GM18498 (cell line): ENCODE data around the gene OR1F1.
"Not testable (repeated sequence)": the region's sequence is repeated elsewhere in the genome, so short reads cannot be mapped to it uniquely, and the experiment has no call there.

ENCODE experiments used
- ATAC-seq: cut with Tn5 transposase; IDR thresholded peaks from one replicate; pipeline ENCODE4 v1.9.1; 2021; ENCODE audit warnings: mild to moderate bottlenecking, moderate library complexity; ENCODE audit not compliant: unreplicated experiment

OR1F1 gene

DNA sequence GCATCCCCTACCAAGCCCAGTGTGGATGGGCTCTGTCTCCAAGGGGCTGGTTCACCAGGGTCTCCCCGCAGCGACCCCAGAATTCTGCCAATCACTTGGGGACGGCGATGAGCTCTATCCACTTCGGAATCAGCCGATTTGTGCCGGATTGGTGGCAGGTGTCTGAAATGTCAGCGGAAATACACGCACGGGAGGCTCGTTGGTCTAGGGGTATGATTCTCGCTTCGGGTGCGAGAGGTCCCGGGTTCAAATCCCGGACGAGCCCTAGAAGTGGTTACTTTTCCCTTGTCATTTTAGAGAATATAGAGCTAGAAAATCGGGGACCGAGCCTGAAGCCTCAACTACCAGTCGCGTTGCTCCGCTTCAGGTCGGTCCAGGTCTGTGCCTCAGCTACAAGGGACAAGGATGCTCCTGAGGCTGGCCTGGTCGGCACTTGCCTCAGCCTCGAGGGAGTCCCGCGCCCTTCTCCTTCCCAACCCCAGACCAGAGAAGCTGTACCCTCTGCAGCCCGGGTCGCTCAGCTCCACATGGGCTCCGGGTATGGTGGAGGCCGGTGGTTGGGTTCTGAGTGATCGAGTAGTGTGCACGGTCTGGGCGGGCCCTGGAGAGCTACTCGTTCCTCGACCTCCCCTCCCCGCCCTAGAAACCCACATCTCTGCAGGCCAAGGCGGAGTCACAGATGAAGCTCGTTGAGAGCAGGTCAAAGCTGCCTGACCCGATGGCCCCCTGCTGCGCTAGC is 16.0 kb upstream of the OR1F1 start:
- no peak for ATAC-seq

GRCh38 chr16:3173892-3174617 is 13.9 kb upstream of the OR1F1 start:
- no peak for ATAC-seq

GRCh38 chr16:3174618-3175148 is 13.3 kb upstream of the OR1F1 start:
- ATAC-seq: no peak

DNA sequence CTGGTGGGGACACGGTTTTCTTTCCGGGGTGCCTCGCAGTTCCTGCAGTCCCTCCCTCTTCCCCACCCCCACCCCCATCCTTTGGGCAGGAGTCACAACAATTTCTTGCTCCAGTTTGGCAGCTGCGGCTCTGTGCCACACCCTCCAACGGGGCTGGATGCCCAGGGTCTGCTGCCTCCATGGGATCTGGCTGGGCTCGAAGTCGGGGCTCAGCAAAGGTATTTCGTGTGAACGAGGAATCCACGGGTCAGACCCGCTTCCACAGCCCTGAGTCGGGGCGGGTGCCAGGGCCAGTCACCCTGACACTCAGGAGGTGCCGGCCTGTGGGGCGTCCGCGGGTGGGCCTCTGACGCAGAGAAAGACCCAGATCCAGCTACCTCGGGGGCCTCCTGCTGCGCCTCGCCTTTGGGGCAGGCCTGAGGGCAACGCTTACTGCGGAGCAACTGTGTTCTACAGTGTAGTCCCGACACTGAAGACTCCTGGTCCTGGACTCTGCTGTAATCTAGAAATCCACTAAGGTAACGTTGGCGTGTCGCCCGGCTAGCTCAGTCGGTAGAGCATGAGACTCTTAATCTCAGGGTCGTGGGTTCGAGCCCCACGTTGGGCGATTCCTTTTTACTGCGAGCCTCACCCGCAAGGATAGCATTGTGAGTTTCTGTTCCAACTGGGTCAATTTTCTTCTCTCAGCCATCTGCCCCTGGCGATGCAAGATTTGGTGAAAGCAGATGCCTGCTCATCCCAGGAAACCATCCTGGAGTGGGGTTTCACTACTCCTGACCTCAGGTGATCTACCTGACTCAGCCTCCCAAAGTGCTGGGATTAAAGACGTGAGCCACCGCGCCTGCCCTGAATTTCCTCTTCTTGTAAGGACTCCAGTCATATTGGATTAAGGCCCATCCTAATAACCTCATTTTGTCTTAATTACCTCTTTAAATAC is 12.6 kb upstream of the OR1F1 start:
- no peak for ATAC-seq

GRCh38 chr16:3179651-3180050 is 8.4 kb upstream of the OR1F1 start:
- ATAC-seq: no peak

- ATAC-seq: no peak
These were observed 7.5 kb upstream of the OR1F1 start for GRCh38 chr16:3180445-3180878.

- ATAC-seq: not testable (repeated sequence)
These were observed 5.8 kb upstream of the OR1F1 start for GRCh38 chr16:3182293-3182607.

DNA sequence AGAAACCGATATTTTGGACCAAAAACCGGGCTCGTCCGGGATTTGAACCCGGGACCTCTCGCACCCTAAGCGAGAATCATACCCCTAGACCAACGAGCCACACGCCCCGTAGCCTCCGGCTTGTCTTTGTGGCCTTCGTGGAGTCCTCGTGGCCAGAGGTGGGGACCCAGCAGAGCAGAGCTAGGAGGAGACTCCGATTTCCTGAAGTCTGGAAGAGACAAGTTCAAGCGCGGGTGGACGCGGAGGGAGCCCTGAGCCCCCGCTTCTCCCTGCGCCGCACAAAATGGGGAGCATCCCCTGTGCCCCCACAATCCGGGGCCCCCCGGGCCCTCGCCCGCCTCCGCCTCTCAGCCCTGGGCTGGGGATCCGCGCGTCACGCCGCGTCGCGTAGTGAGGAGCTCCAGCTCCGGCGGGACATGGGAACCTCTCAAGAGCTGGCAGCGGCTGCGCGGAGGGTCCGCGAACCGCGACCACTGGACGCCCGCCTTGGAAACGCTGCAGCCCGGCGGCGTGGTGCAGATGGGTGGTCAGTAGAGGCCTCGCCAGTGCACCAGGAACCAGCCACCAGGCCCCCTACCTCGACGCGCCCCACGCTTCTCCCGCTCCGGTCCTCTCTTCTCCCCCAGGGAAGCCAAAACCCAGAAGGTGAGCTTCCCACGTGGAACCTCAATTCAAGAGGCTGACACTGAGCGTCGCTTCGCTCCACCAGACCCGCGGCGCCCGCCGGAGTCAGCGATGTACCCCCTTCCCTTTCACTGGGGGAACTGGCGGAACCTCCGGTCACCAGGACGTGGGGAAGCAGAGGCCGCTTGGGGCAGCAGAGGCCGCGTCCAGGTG is 5.2 kb upstream of the OR1F1 start:
- ATAC-seq: no peak

DNA sequence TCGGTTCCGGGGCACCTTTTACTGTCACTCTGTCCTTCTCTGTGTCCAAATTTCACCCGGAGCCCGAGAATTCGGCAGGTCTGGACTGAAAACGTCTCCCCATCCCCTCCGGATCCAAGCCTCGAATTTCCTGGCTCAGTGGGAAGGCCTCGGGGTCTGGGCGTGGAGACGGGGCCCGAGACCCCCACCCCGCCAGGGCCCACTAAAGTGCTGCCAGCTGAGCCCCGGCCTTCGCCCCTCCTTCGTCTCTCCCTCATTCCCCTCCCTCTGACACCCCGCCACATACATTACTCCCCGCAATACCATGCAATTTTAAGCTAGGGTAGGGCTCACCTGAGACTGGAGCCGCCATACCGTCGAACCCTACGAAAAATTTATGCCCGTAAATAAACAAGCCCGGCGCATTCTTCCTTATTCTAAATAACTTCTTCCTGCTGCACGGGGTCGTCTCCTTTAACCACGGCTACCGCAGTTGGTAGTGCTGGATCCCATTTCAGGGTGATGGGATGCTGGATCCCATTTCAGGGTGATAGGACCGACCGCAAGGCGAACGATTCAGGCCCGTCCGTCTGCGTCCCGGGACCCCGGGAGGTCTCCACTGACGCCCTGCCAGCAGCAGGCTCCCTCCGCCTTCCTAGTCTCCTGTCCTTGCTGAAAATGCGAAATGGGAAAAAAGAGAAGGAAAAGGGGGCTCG is 4.4 kb upstream of the OR1F1 start:
- ATAC-seq: no peak

DNA sequence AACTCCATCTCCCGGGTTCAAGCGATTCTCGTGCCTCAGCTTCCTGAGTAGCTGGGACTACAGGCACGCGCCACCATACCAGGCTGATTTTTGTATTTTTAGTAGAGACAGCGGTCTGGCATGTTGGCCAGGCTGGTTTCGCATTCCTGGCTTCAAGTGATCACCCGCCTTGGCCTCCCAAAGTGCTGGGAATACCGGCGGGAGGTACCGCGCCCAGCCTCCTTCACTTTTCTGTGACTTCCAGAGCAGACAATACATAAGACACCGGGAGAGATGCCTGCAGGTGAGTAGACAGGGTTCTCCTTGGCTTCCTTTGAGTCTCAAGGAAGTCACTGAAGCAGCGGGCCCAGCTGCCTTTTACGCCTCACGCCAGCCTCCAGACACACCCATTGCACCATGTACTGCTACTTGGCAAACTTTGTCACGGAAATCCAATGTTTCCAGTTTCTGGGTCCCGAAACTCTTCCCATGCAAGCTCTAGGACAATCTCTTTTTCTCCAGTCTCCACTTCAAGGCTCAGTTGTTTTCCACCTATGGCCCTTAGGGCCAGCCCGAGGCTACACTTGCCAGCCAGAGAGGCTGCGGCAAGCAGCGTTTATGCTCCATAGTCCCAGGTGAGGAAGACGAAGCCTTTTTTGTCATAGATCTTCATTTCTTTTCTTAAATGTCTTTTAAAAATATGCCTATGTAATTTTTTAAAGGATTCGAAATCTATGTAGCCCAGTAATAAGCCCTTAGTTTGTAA is 886 bp upstream of the OR1F1 start:
- no peak for ATAC-seq

DNA sequence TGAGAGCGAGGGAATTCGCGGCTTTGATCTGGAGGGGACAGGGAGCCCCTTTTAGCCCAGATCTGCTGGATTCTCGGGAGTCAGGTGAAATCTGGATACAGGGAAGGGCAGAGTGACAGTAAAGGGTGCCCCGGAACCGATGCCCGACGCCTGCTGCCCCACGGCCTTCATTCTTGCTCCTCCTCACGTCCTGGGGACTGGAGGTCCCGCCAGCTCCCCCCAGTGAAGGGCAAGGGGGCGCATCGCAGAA is 596 bp downstream of the OR1F1 start:
- no peak for ATAC-seq

DNA sequence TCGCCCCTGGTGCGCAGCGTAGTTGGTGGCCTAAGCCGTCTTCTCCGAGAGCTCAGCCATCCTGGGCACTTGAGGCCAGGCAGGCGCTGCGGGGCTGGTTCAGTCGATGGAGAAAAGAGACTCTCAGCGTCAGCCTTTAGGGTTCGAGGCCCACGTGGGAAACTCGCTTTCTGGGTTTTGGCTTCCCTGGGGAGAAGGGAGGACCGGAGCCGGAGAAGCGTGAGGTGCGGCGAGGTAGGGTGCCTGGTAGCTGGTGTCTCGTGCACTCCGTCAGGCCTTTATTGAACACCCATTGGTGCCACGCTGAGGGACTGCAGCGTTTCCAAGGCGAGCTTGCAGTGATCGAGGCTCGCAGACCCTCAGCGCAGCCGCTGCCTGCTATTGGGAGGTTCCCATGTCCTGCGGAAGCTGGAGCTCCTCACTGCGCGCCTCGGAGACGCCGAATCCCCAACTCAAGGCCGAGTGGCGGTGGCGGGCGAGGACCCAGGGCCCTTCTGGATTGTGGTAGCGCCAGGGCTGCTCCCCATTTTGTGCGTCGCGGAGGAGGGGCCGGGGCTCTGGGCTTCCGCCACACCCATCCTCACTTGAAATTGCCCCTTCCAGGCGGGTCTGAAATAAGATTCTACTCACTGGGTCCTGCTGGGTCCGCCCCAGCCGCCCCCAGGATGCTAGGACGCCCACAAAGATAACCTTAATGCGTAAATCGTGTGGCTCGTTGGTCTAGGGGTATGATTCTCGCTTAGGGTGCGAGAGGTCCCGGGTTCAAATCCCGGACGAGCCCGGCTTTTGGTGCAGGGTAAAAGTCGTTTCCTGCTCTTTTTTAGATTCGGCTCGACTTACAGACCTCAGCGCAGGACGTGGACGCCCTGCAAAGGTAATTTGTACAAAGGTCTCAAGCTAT is 1.2 kb downstream of the OR1F1 start:
- ATAC-seq: no peak

DNA sequence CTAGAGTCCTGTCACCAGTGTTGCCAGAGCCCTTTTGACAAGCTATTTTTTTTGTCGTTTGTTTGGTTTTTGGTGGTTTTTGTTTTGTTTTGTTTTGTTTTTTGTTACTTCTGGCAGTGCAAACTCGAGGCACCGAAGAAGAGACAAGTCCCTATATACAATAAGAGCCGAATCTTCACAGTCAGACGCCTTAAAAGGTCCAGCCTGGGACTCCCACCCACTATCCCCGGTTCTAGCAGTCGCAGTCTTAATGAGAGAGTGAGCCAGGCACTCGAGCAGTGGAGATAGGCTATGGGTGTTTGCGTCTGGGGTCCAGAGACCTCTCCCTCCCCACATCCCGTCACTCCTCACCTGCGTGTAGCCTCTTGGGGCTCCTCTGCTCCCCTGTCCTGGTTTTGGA is 1.9 kb downstream of the OR1F1 start:
- no peak for ATAC-seq

GRCh38 chr16:3190949-3191353 is 2.9 kb downstream of the OR1F1 start:
- ATAC-seq: no peak

- ATAC-seq: no peak
These were observed 4.5 kb downstream of the OR1F1 start for GRCh38 chr16:3192476-3193019.

GRCh38 chr16:3193221-3194212 is 5.5 kb downstream of the OR1F1 start:
- no peak for ATAC-seq

GRCh38 chr16:3194792-3195191 is 6.8 kb downstream of the OR1F1 start:
- no peak for ATAC-seq
